ENCODE measurements around the gene PLXNA4. TPM values are rescaled to one million over a fixed set of nuclear protein-coding genes. Genes with fewer than 3 reads are reported as not detected.

PLXNA4 gene
- polyA plus RNA-seq, 3 donors: 12.1 to 14.9 (median 14.6) TPM

- DNase-seq (ENCODE audit: extremely low read depth in 1 of 11, low read depth in 9 of 11, low spot score in 4 of 11): no peak
Measured at GRCh38 chr7:132089356-132089755, 486.9 kb downstream of the PLXNA4 start.

- no peak for DNase-seq (ENCODE audit: extremely low read depth in 1 of 11, low read depth in 9 of 11, low spot score in 4 of 11)
Measured at GRCh38 chr7:132087421-132087820, 488.8 kb downstream of the PLXNA4 start.

GRCh38 chr7:132084776-132085388, 491.4 kb downstream of the PLXNA4 start:
- DNase-seq (ENCODE audit: extremely low read depth in 1 of 11, low read depth in 9 of 11, low spot score in 4 of 11): no peak

- DNase-seq (ENCODE audit: extremely low read depth in 1 of 11, low read depth in 9 of 11, low spot score in 4 of 11): no peak
Measured at GRCh38 chr7:132083537-132084123, 492.6 kb downstream of the PLXNA4 start.

- DNase-seq (ENCODE audit: extremely low read depth in 1 of 11, low read depth in 9 of 11, low spot score in 4 of 11): no peak
Measured at GRCh38 chr7:132083126-132083525, 493.1 kb downstream of the PLXNA4 start.

GRCh38 chr7:132082394-132082793, 493.9 kb downstream of the PLXNA4 start:
- DNase-seq (ENCODE audit: extremely low read depth in 1 of 11, low read depth in 9 of 11, low spot score in 4 of 11): no peak

GRCh38 chr7:132081686-132082085, 494.6 kb downstream of the PLXNA4 start:
- DNase-seq (ENCODE audit: extremely low read depth in 1 of 11, low read depth in 9 of 11, low spot score in 4 of 11): no peak

GRCh38 chr7:132080967-132081668, 495.2 kb downstream of the PLXNA4 start:
- DNase-seq (ENCODE audit: extremely low read depth in 1 of 11, low read depth in 9 of 11, low spot score in 4 of 11): no peak

GRCh38 chr7:132080467-132080866, 495.8 kb downstream of the PLXNA4 start:
- no peak for DNase-seq (ENCODE audit: extremely low read depth in 1 of 11, low read depth in 9 of 11, low spot score in 4 of 11)

- no peak for DNase-seq (ENCODE audit: extremely low read depth in 1 of 11, low read depth in 9 of 11, low spot score in 4 of 11)
Measured at GRCh38 chr7:132078891-132079735, 497.2 kb downstream of the PLXNA4 start.

GRCh38 chr7:132077971-132078685, 498.1 kb downstream of the PLXNA4 start:
- peak in 6 of 11 donors; percentile 29 to 55 (median 38) for DNase-seq (ENCODE audit: extremely low read depth in 1 of 11, low read depth in 9 of 11, low spot score in 4 of 11)

GRCh38 chr7:132076301-132077035, 499.8 kb downstream of the PLXNA4 start:
- no peak for DNase-seq (ENCODE audit: extremely low read depth in 1 of 11, low read depth in 9 of 11, low spot score in 4 of 11)

- DNase-seq (ENCODE audit: extremely low read depth in 1 of 11, low read depth in 9 of 11, low spot score in 4 of 11): no peak
Measured at GRCh38 chr7:132075515-132075914, 500.8 kb downstream of the PLXNA4 start.

- no peak for DNase-seq (ENCODE audit: extremely low read depth in 1 of 11, low read depth in 9 of 11, low spot score in 4 of 11)
Measured at GRCh38 chr7:132073920-132074589, 502.2 kb downstream of the PLXNA4 start.

All from renal cortex interstitium (tissue), 11 donors.